ENCODE measurements around the gene DOP1A.

GRCh38 chr6:83125425-83125824 lies 58.0 kb downstream of the DOP1A start:
- TF ChIP-seq CTCF (IDR thresholded peaks at IDR 0.05): no peak
- TF ChIP-seq POLR2A (IDR thresholded peaks at IDR 0.05): no peak

All from body of pancreas (tissue), 4 donors.